Central memory CD8-positive, alpha-beta T cell (primary cell): Measurements from ENCODE around the gene FANCM.
"Not testable (repeated sequence)": the region's sequence is repeated elsewhere in the genome, so short reads cannot be mapped to it uniquely, and the experiment has no call there.

Source experiments
- ATAC-seq: fragments of 150-1000 bp; cut with Tn5 transposase; replicated peaks from 2 replicates; pipeline ENCODE4 v1.10.0; 2022; ENCODE audit warnings: mild to moderate bottlenecking, moderate FRiP score, moderate number of reproducible peaks; ENCODE audit not compliant: poor library complexity, severe bottlenecking; ENCODE audit errors: extremely low read depth
- DNase-seq, 2 donors: peaks; one replicate each; pipeline ENCODE4 v3.0.0; 2021; ENCODE audit warnings: low spot score in 2 of 2
- H3K27ac Mint-ChIP-seq: one replicate; pipeline ENCODE4 v1.8.0; 2022; ENCODE audit warnings: low read depth, mild to moderate bottlenecking, moderate library complexity, mixed read lengths
- H3K27me3 Mint-ChIP-seq: one replicate; pipeline ENCODE4 v1.8.0; 2022; ENCODE audit warnings: mixed read lengths
- H3K36me3 Mint-ChIP-seq: one replicate; pipeline ENCODE4 v1.8.0; 2022; ENCODE audit warnings: mild to moderate bottlenecking, moderate library complexity, mixed read lengths; ENCODE audit not compliant: insufficient read depth
- H3K4me1 Mint-ChIP-seq: one replicate; pipeline ENCODE4 v1.8.0; 2022; ENCODE audit warnings: mixed read lengths
- H3K4me3 Mint-ChIP-seq: one replicate; pipeline ENCODE4 v1.8.0; 2022; ENCODE audit warnings: mild to moderate bottlenecking, moderate library complexity, mixed read lengths
- H3K9me3 Mint-ChIP-seq: one replicate; pipeline ENCODE4 v1.8.0; 2022; ENCODE audit warnings: mixed read lengths

FANCM gene

DNA sequence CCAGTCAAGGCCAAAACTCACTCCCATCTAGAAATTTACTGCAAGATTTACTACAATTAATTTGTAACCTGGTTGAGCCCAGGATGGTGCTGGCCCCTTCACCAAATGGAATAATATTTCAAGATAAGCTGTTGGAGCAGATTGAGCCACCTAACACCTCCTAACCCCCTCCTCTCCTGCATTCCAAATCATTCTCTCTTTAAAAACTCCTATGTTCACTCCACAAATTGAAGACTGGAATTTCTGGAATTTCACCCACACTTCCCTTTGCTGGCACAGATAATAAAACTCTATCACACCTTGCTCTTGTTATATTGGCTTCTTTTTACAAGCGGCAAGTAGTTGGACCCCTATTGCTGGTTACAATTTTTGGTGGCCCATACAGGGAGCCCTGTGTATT, 75.6 kb downstream of the FANCM start:
- peaks cover 23% of the 10 kb centered on the region for H3K36me3 Mint-ChIP-seq
- ATAC-seq (no peak), DNase-seq (no peak)
- H3K4me1 Mint-ChIP-seq, result peaks cover 6% of the 10 kb centered on the region
- no peaks in the 10 kb centered on the region for H3K9me3 Mint-ChIP-seq
- no peak overlapping the region for H3K4me3 Mint-ChIP-seq
- no peaks in the 10 kb centered on the region for H3K27me3 Mint-ChIP-seq
- H3K27ac Mint-ChIP-seq, result peak overlapping the region; percentile 44

DNA sequence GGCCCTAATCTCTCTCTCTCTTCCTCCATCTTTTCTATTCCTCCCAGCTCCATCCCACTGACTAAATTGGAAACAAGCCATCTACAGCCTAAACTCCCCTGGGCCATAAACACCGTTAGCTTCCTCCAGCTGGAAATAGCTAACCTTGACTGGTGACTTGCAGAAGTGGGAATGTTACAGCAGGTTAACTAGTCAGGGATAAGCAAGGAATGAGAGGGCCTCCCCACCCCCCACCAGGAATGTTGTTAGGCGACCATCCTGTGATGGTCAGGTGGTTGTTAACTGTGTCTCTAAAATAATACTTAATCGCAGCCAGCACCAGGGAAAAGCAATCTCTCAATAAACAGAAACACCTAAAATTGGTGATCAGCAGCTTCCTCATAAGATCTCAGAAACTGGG, 76.5 kb downstream of the FANCM start:
- H3K4me1 Mint-ChIP-seq, result peaks cover 6% of the 10 kb centered on the region
- no peak overlapping the region for H3K4me3 Mint-ChIP-seq
- no peak overlapping the region for H3K27ac Mint-ChIP-seq

DNA sequence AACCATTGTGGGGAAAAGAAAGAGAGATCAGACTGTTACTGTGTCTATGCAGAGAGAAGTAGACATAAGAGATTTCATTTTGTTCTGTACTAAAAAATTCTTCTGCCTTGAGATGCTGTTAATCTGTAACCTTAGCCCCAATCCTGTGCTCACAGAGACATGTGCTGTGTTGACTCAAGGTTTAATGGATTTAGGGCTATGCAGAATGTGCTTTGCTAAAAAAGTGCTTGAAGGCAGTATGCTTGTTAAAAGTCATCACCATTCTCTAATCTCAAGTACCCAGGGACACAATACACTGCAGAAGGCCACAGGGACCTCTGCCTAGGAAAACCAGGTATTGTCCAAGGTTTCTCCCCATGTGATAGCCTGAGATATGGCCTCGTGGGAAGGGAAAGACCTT, 78.0 kb downstream of the FANCM start:
- not testable (repeated sequence) for H3K9me3 Mint-ChIP-seq, H3K4me1 Mint-ChIP-seq, H3K27me3 Mint-ChIP-seq, ATAC-seq, H3K4me3 Mint-ChIP-seq, H3K27ac Mint-ChIP-seq, DNase-seq
- peaks cover 23% of the 10 kb centered on the region for H3K36me3 Mint-ChIP-seq

More for the DNA sequence above, 76.5 kb downstream of the FANCM start:
- ATAC-seq, result no peak
- no peaks in the 10 kb centered on the region for H3K9me3 Mint-ChIP-seq
- no peak for DNase-seq
- peaks cover 18% of the 10 kb centered on the region for H3K36me3 Mint-ChIP-seq
- H3K27me3 Mint-ChIP-seq, result no peaks in the 10 kb centered on the region

DNA sequence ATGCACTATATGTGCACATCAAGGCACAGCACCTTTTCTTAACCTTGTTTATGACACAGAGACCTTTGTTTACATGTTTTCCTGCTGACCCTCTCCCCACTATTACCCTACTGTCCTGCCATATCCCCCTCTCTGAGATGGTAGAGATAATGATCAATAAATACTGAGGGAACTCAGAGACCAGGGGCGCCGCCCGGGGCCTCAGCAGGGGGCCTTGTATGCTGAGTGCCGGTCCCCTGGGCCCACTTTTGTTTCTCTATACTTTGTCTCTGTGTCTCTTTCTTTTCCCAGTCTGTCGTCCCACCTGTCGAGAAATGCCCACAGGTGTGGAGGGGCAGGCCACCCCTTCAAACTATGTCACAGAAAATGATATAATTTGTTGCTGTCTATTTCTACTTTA, 78.6 kb downstream of the FANCM start:
- peaks cover 23% of the 10 kb centered on the region for H3K36me3 Mint-ChIP-seq
- peak overlapping the region; percentile 26 for H3K27ac Mint-ChIP-seq
- not testable (repeated sequence) for DNase-seq, H3K4me1 Mint-ChIP-seq, H3K4me3 Mint-ChIP-seq, ATAC-seq, H3K27me3 Mint-ChIP-seq, H3K9me3 Mint-ChIP-seq

DNA sequence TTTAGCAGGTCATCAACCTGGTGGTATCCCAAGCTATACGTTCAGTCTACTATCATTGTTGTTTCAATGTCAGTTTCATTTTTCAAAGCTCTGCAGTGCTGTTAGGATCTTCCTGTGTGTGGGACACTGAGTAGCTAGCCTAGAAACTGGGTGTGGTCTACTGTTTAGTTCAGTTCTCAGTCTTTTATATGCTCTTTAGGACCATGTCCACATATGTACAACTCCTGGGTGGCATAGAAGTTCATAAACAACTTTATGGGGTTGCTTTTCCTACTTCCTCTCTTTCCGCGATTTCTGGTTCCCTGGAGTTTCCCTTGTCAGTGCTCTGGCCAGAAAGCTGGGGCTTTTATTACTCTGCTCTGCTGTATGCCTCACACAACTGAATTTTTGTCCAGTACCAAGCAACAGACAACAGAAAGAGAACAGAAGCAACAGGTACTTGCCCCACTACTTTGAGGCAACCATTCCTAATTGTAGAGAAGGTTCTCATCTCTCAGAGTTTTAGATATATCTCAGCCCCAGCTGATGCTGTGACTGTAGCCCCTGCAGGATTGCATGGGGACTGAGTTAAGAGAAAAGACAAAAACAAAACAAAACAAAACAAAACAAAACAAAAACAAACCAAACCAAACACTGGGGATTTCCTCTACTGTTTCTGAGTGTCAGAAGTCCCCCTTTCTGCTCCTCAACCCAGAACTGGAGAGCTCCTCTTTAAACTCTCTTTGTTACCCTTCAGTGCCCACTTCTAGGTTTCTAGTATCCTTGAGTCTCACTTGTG, 86.9 kb downstream of the FANCM start:
- no peak for DNase-seq
- no peaks in the 10 kb centered on the region for H3K27me3 Mint-ChIP-seq
- no peaks in the 10 kb centered on the region for H3K4me1 Mint-ChIP-seq
- ATAC-seq, result no peak
- no peaks in the 10 kb centered on the region for H3K9me3 Mint-ChIP-seq
- no peak overlapping the region for H3K27ac Mint-ChIP-seq
- peaks cover 35% of the 10 kb centered on the region for H3K36me3 Mint-ChIP-seq
- H3K4me3 Mint-ChIP-seq, result no peak overlapping the region

DNA sequence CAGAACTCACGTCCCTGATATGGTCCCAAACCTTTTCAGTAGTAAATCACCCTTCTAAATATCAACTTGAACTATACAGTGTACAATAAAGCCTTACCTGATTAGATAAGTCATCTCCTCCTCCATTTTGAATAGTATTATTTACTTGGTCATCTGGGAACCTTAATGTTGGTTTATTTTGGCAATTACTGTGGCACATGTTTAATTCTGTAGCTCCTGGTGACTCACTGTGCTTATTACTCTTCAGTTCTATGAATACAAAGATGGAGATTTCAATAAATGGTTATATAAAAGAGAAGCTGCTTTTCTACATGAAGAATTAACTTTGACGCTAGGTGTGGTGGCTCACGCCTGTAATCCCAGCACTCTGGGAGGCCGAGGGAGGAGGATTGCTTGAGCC, 91.8 kb downstream of the FANCM start:
- ATAC-seq (no peak), DNase-seq (no peak)
- H3K9me3 Mint-ChIP-seq, result no peaks in the 10 kb centered on the region
- peaks cover 49% of the 10 kb centered on the region for H3K36me3 Mint-ChIP-seq
- H3K27ac Mint-ChIP-seq, result no peak overlapping the region
- no peak overlapping the region for H3K4me3 Mint-ChIP-seq
- no peaks in the 10 kb centered on the region for H3K4me1 Mint-ChIP-seq
- no peaks in the 10 kb centered on the region for H3K27me3 Mint-ChIP-seq

DNA sequence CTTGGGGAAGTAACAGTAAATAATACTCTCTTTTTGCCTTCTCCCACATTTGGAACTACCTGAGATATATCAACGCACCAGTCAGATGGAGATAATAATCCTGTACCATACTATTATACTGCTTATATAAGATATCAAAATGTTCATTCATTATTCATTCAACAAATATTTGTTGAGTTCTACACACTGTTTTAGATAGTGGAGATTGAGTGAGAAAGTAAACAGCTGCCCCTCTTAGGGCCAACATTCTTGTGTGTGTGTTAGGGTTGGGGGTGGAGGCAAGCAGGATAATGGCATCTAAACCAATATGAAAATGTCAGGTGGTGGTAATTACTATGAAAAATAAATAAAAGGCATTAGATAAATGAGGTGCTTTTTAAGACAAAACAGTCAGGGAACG, 103.3 kb downstream of the FANCM start:
- H3K36me3 Mint-ChIP-seq, result peaks cover 12% of the 10 kb centered on the region
- no peak overlapping the region for H3K4me3 Mint-ChIP-seq
- no peaks in the 10 kb centered on the region for H3K9me3 Mint-ChIP-seq
- DNase-seq, result no peak
- H3K27ac Mint-ChIP-seq, result no peak overlapping the region
- no peaks in the 10 kb centered on the region for H3K4me1 Mint-ChIP-seq
- no peak for ATAC-seq
- no peaks in the 10 kb centered on the region for H3K27me3 Mint-ChIP-seq

DNA sequence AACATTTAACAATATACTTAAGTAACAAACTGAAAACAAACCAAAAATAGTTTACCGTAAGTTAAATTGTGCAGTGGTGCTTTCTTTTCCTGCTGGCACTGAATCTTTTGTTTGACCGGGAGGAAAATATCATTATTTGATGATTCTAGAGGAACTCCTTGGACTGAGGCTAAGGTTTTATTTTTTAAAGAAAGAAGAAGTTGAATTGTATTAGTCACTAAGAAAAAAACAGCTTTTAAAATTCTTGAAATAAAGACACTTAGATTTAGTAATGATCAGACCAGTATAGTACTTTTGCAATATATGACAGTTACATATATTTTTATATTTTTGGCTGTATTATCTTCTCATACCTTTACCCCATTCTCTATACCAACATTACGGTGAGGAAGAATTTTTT, 107.0 kb downstream of the FANCM start:
- no peak for DNase-seq
- Mint-ChIP-seq H3K36me3 (no peaks in the 10 kb centered on the region), H3K9me3 (no peaks in the 10 kb centered on the region), H3K27me3 (no peaks in the 10 kb centered on the region), H3K4me3 (no peak overlapping the region), H3K4me1 (no peaks in the 10 kb centered on the region), H3K27ac (no peak overlapping the region)
- no peak for ATAC-seq

DNA sequence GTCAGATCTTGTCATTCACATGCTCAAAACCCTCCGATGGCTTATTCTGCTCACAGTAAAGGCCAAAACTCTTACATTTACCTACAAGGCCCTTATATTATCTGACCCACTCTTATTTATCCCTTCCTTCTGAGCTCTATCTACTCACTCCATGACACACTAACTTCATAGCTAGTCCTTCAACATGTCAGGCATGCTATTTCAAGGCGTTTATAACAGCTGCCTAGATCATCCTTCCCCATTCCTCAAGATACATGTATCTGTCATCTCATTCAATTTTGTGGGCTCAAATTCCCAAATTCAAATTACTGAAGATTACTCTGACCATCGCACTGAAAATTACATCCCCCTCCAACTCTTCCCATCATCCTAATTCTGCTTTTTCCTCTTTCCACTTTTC, 110.4 kb downstream of the FANCM start:
- Mint-ChIP-seq H3K27me3 (no peaks in the 10 kb centered on the region), H3K9me3 (no peaks in the 10 kb centered on the region), H3K36me3 (no peaks in the 10 kb centered on the region), H3K4me3 (no peak overlapping the region), H3K4me1 (peaks cover 8% of the 10 kb centered on the region), H3K27ac (no peak overlapping the region)
- DNase-seq, result no peak
- no peak for ATAC-seq

DNA sequence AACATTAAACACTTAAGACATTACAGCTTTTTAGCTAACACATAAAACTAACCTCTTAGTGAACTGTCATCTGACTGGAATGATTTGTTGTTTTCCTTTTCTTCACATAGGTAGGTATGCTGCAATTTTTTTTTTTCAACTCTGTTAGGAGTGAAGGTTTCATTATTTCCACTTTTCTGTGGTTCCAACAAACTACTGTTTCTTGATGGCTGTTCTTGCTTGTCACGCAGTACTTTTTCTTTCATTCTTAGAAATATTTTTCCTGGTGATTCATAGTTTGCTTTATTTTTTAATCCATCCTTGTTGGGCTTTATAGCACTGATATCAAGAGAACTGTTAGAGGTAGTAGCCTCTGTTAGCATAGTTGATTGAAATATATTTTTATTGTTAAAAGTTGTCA, 111.0 kb downstream of the FANCM start:
- no peaks in the 10 kb centered on the region for H3K27me3 Mint-ChIP-seq
- no peak for ATAC-seq
- H3K36me3 Mint-ChIP-seq, result no peaks in the 10 kb centered on the region

DNA sequence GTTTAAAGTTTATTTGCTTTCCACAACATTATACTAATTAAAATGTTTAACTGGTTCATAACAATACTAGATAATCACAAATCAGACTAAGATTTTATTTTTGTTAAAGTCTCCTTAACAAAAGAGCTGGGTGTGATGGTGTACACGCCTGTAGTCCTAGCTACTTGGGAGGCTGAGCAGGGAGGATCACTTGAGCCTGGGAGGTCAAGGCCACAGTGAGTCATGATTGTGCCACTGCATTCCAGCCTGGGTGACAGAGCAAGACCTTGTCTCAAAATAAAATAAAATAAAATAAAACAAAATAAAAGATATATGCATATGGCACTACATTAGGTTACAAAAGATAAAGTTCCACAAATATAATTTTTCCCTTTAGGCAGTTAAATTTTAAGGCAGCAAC, 111.7 kb downstream of the FANCM start:
- peaks cover 17% of the 10 kb centered on the region for H3K4me1 Mint-ChIP-seq
- H3K27me3 Mint-ChIP-seq, result no peaks in the 10 kb centered on the region
- H3K27ac Mint-ChIP-seq, result no peak overlapping the region
- no peak for ATAC-seq
- H3K9me3 Mint-ChIP-seq, result no peaks in the 10 kb centered on the region
- no peaks in the 10 kb centered on the region for H3K36me3 Mint-ChIP-seq
- no peak for DNase-seq
- no peak overlapping the region for H3K4me3 Mint-ChIP-seq

More for the DNA sequence above, 111.0 kb downstream of the FANCM start:
- H3K4me1 Mint-ChIP-seq, result peaks cover 14% of the 10 kb centered on the region
- no peaks in the 10 kb centered on the region for H3K9me3 Mint-ChIP-seq
- DNase-seq, result no peak
- no peak overlapping the region for H3K4me3 Mint-ChIP-seq
- no peak overlapping the region for H3K27ac Mint-ChIP-seq

DNA sequence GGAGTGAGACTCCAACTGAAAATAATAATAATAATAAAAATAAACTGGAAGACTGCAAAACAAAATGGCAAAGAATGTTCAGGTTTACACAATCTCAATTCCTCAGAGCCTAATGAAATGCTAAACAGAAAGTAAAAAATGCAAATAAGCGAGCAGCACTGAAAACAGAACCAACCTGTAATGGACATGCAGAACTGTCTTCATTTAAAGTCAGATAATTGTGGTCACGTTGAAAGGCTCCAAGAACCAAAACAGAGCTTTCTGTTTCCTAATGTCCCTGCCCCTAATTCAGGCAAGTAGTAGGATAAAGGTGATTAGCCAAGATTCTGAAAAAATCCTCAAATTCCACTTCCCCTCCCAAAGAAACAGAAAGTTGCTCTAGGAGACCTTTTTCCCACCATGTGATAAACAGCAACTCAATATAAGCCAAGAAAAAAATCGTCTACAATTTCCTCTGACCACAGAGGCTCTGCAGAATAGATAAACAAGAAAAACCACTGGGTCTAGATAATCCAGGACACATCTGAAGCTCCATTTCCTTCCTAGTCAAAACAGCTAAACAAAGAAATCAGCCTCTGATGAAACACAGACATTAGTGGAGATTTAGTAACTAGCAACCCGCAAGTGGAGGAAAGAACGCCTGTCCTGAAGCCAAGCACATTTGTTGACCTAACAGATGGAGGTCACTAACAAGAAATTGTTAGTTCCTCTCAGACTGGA, 114.3 kb downstream of the FANCM start:
- Mint-ChIP-seq H3K36me3 (peaks cover 9% of the 10 kb centered on the region), H3K27ac (no peak overlapping the region), H3K4me1 (peaks cover 17% of the 10 kb centered on the region), H3K4me3 (peak overlapping the region; percentile 66), H3K27me3 (no peaks in the 10 kb centered on the region), H3K9me3 (no peaks in the 10 kb centered on the region)
- DNase-seq (no peak), ATAC-seq (no peak)
